ENCODE results near the gene VTI1A.

The VTI1A gene

GRCh38 chr10:112546474-112546873 lies 99.5 kb downstream of the VTI1A start:
- no peak for DNase-seq (ENCODE audit: low spot score)

GRCh38 chr10:112548535-112549276 lies 101.7 kb downstream of the VTI1A start:
- DNase-seq (ENCODE audit: low spot score): no peak

- DNase-seq (ENCODE audit: low spot score): no peak
Measured at GRCh38 chr10:112552593-112553110, 105.6 kb downstream of the VTI1A start.

DNA sequence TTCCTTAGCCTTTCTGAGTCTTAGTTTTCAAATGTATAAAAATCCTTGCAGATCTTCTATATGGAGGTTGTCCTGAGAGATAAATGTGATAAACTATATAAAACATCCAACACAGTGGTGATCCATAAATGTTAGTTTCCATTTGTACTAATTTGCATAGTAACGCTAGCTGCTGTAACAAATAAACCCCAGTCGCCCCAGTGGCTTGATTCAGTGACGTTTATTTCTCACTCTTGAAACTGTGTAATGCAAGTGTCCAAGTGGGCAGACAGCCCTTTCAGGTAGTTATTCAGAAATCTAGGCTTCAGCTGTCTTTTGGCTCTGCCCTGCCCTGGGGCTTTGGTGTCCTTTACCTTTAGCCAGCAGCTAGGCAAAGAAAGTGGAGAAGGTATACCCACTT lies 106.3 kb downstream of the VTI1A start:
- no peak for DNase-seq (ENCODE audit: low spot score)

- DNase-seq (ENCODE audit: low spot score): no peak
Measured at GRCh38 chr10:112554263-112554662, 107.2 kb downstream of the VTI1A start.

DNA sequence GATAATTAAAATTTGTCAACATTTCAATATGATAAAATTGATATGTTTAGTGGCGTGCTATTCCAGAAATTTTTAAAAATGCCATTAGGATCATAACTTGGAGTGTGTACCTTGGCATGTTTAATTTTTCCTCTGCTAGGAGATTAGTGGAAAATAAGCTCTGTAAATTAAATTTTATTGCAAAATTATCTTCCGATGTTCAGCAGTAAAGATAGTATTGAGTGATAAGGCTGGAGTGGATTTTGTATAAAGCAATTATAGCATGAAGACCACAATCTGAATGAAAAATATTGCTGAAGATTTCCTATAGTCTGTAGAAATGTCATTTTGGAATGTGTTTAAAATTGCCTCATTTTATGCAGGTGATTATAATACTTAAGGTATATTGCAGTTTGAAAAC lies 110.2 kb downstream of the VTI1A start:
- DNase-seq (ENCODE audit: low spot score): no peak

- DNase-seq (ENCODE audit: low spot score): no peak
Measured at GRCh38 chr10:112558476-112559142, 111.6 kb downstream of the VTI1A start.

DNA sequence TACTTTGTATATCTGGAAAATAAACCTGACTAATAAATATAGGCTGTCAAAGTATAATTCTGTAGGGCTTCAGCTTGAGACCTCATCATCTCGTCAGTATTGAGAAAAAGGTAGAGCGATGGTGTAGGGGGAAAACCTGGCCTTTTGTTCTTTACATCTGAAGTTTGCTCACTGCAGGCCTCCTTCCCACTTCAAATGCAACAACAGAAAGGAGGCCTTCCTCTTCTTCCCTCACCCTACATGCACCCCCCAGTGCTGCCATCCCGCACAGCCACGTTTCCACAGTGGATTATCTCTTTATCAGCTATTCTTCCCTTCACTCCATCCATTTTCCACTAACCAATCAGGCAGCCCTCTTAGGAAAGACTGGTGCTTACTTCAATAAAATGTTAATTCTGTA lies 112.3 kb downstream of the VTI1A start:
- DNase-seq (ENCODE audit: low spot score): no peak

GRCh38 chr10:112562122-112562521 lies 115.1 kb downstream of the VTI1A start:
- DNase-seq (ENCODE audit: low spot score): no peak

DNA sequence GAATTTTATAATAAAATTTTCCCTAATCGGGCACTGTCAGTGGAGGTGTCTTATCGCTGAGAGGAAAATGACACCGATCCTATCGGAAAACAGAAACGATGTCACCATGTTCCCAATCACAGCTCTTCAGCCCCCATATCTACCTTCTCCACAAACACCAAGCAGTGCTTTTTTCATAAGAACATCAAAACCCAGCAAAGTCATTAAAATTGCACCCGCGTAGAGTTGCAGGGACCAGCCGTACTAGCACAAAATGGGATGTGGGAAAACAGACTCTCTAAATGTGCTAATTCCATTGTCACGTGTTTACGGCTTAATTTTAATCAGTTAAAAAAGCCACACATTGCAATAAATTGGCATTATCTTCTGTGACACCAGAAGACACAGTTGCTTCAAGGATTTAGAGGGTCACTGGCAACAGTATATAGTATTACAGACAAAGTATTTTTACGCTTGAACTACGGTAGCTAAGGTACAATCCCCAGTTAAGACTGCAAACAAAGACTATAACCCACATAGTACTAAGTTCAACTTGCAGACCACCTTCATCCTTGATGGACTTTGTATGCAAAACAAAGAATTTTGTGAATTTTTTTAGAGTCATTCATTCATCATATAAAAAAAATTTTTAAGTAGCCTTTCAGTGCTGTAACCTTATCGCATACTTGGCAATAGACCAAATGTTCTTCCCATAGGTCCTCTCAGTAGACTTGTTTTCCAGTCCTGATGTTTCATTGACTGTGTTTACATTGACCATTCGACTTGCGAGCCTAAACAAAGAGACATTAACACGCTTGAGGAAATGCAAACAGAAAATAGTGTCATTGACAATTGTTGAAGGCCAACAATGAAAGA lies 116.0 kb downstream of the VTI1A start:
- DNase-seq (ENCODE audit: low spot score): no peak

DNA sequence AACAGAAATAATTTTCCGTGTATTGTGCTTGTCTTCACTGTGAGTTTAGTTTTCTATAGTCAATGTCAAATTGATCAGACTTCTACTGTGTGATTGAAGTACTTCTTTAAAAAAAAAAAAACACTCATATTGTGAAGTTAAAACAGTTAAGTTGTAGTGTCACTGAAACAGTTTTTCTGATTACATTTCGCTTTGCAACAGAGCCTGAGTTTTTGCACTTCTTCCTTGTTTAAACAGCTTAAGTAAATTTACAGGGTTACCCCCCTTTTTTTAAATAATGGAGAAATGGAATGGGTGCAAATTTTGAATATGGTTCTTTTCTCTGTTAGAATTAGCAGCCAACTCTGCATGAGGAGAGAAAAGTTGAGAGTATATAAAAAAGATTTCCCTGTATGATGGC lies 117.3 kb downstream of the VTI1A start:
- DNase-seq (ENCODE audit: low spot score): no peak

- peak; percentile 68 for DNase-seq (ENCODE audit: low spot score)
Measured at GRCh38 chr10:112565434-112566053, 118.5 kb downstream of the VTI1A start.

- DNase-seq (ENCODE audit: low spot score): no peak
Measured at GRCh38 chr10:112570585-112570984, 123.6 kb downstream of the VTI1A start.

GRCh38 chr10:112579578-112579977 lies 132.6 kb downstream of the VTI1A start:
- DNase-seq (ENCODE audit: low spot score): no peak

DNA sequence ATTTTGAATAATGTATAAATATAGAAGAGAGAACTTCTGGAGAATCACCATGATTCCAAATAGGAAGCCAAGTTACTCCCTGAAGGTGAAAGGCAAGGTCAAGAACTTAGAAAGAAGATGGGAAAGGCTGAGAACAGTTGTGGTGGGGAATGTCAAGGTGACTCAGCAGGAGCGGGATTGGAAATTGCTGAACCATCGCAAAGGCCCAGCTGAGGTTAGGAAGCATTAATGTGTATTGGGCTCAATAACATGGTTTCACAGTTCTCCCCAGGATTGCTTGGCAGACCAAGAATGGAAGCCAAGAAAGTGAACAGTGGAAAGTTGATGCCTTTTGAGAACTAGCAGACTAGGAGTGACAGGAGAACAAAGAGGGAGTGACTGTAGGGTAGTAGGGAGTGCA lies 133.3 kb downstream of the VTI1A start:
- no peak for DNase-seq (ENCODE audit: low spot score)

DNA sequence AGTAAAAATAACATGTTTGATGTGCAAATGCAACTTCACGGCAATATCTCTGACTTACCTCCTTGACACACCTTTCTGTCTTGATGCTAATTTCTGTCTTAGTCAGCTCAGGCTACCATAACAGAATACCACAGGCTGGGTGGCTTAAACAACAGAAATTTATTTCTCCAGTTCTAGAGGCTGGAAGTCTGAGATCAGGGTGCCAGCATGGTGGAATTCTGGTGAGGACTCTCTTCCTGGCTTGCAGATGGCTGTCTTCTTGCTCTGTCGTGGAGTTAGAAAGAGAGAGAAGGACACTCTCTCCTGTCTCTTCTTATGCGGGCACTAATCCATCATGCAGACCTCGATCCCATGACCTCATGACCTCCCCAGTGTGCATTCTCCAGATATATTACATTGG lies 134.9 kb downstream of the VTI1A start:
- DNase-seq (ENCODE audit: low spot score): no peak

- DNase-seq (ENCODE audit: low spot score): no peak
Measured at GRCh38 chr10:112583236-112583939, 136.4 kb downstream of the VTI1A start.

GRCh38 chr10:112584276-112584675 lies 137.3 kb downstream of the VTI1A start:
- DNase-seq (ENCODE audit: low spot score): no peak

DNA sequence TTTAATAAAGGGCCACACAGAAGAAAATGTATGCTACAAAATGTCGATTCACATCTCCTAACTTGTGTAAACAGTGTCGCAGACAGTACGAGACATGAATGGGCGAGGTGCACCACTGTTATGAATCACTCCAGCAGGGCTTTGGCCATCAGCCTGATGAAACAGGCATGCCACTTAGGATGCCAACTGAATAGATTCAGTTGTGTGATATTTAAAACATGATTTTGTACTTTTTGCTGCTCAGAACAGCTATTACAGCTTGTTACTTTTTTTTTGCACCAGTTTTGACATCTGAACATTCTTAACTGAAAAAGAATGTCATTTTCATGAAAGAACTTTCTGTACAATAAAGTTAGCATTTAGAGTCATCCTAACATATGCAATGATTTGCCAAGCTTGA lies 138.1 kb downstream of the VTI1A start:
- DNase-seq (ENCODE audit: low spot score): peak; percentile 69

GRCh38 chr10:112585960-112586359 lies 138.9 kb downstream of the VTI1A start:
- no peak for DNase-seq (ENCODE audit: low spot score)

DNA sequence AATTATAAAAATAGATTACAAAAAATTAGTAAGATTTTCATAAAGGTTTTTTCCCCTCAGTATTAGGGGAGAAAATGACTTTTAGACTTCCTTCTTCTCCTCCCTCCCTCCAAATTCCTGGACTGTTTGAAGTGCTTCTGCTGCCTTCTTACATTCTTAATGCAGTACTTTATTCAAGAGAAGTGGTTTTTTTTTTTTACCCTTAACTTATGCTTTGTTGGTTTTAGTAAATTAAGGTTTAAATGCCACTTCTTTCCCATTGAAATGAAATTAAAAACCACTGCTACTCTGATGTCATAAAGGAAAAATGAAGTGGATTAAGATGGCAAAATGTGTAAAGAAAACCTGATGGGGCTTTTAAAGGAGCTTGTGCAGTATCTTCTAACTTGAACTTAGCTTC lies 140.7 kb downstream of the VTI1A start:
- DNase-seq (ENCODE audit: low spot score): no peak

All from Ammon's horn (tissue), 1 donor.